Neural cell (in vitro differentiated cells): ENCODE measurements around the gene MAP3K14. TPM values are rescaled to one million over a fixed set of nuclear protein-coding genes. Genes with fewer than 3 reads are reported as not detected.

Experiments used
- H2AFZ ChIP-seq: fragments of 200-600, 300-800 bp; sonication (generic), shearing (Covaris generic); 2 replicates; pipeline ENCODE4 v1.6.0; 2014; ENCODE audit warnings: low read depth, mild to moderate bottlenecking, antibody characterized with exemption, low read length, moderate library complexity
- H3F3A ChIP-seq: fragments of 200-600 bp; shearing (Covaris generic); 2 replicates; pipeline ENCODE4 v1.6.1; 2016; ENCODE audit warnings: mild to moderate bottlenecking, moderate library complexity, mixed read lengths, antibody characterized with exemption, low read length; ENCODE audit not compliant: insufficient read depth, poor library complexity, severe bottlenecking
- H3K27ac ChIP-seq: fragments of 200-600, 300-800 bp; sonication (generic), shearing (Covaris generic); 2 replicates; pipeline ENCODE4 v1.5.1; 2014; ENCODE audit warnings: mild to moderate bottlenecking, low read length, moderate library complexity
- H3K27me3 ChIP-seq: fragments of 300-800, 200-600 bp; sonication (generic), shearing (Covaris generic); 2 replicates; pipeline ENCODE4 v1.6.0; 2014; ENCODE audit warnings: mild to moderate bottlenecking, low read depth, low read length, moderate library complexity; ENCODE audit not compliant: insufficient read depth
- H3K36me3 ChIP-seq: fragments of 300-800, 200-600 bp; sonication (generic), shearing (Covaris generic); 2 replicates; pipeline ENCODE4 v1.5.1; 2014; ENCODE audit warnings: mild to moderate bottlenecking, antibody characterized with exemption, low read length, moderate library complexity; ENCODE audit not compliant: insufficient read depth
- H3K4me2 ChIP-seq: fragments of 300-800, 200-600 bp; sonication (generic), shearing (Covaris generic); 2 replicates; pipeline ENCODE4 v1.6.0; 2014; ENCODE audit warnings: mild to moderate bottlenecking, low read length
- H3K4me3 ChIP-seq: fragments of 300-800, 200-600 bp; sonication (generic), shearing (Covaris generic); 2 replicates; pipeline ENCODE4 v1.5.1; 2014; ENCODE audit warnings: mild to moderate bottlenecking, low read length, moderate library complexity
- H3K79me2 ChIP-seq: fragments of 200-600 bp; shearing (Covaris generic); replicated peaks from 2 replicates; pipeline ENCODE4 v1.6.0; 2014; ENCODE audit warnings: mild to moderate bottlenecking, low read length, moderate library complexity; ENCODE audit not compliant: insufficient read depth
- H3K9ac ChIP-seq: fragments of 300-800, 200-600 bp; sonication (generic), shearing (Covaris generic); 2 replicates; pipeline ENCODE4 v1.6.1; 2016; ENCODE audit warnings: mild to moderate bottlenecking, low read length, mixed read lengths
- H3K9me2 ChIP-seq: fragments of 200-600 bp; shearing (Covaris generic); 2 replicates; pipeline ENCODE4 v1.6.1; 2016; ENCODE audit warnings: mild to moderate bottlenecking, low read length, mixed read lengths; ENCODE audit not compliant: insufficient read depth
- H3K9me3 ChIP-seq: fragments of 200-600, 300-800 bp; sonication (generic), shearing (Covaris generic); 2 replicates; pipeline ENCODE4 v1.6.1; 2016; ENCODE audit warnings: mild to moderate bottlenecking, mixed run types, low read length, moderate library complexity, mixed read lengths
- H4K20me1 ChIP-seq: fragments of 200-600 bp; shearing (Covaris generic); 2 replicates; pipeline ENCODE4 v1.6.1; 2016; ENCODE audit warnings: mild to moderate bottlenecking, mixed run types; ENCODE audit not compliant: insufficient read depth
- EP300 ChIP-seq: fragments of 450-650 bp; conservative IDR thresholded peaks from 2 replicates; pipeline ENCODE4 v1.6.1; 2014; ENCODE audit warnings: antibody characterized with exemption, mild to moderate bottlenecking, moderate library complexity; ENCODE audit not compliant: poor library complexity, severe bottlenecking
- EZH2 ChIP-seq: fragments of 200-600, 300-800 bp; shearing (Covaris generic), sonication (generic); IDR thresholded peaks from 2 replicates; pipeline ENCODE4 v1.6.1; 2014; ENCODE audit warnings: antibody characterized with exemption, low read length, borderline replicate concordance, mild to moderate bottlenecking; ENCODE audit not compliant: insufficient read depth, poor library complexity, severe bottlenecking
- MXI1 ChIP-seq: fragments of 450-650 bp; conservative IDR thresholded peaks from 2 replicates; pipeline ENCODE4 v1.6.1; 2014; ENCODE audit warnings: antibody characterized with exemption, mild to moderate bottlenecking; ENCODE audit not compliant: poor library complexity, severe bottlenecking
- POLR2AphosphoS5 ChIP-seq: IDR thresholded peaks from 2 replicates; pipeline ENCODE4 v1.6.1; 2012
- RAD21 ChIP-seq: fragments of 450-650 bp; conservative IDR thresholded peaks from 2 replicates; pipeline ENCODE4 v1.6.1; 2014; ENCODE audit warnings: antibody characterized with exemption, mild to moderate bottlenecking, moderate library complexity
- SMC3 ChIP-seq: fragments of 450-650 bp; conservative IDR thresholded peaks from 2 replicates; pipeline ENCODE4 v1.6.1; 2014; ENCODE audit warnings: antibody characterized with exemption, mild to moderate bottlenecking, moderate library complexity; ENCODE audit not compliant: poor library complexity
- TAF1 ChIP-seq: IDR thresholded peaks from 2 replicates; pipeline ENCODE4 v1.6.1; 2012; ENCODE audit warnings: low read depth
- polyA plus RNA-seq: library from polyadenylated mRNA; depleted of rRNA; stranded (reverse); fragments of >200 nt; gene quantifications from 2 replicates; pipeline ENCODE4 v1.2.3, GENCODE V29; 2014
- TF ChIP-seq, protein P1 (sequence below): IDR thresholded peaks from 2 replicates; pipeline ENCODE4 v1.6.1; 2012; ENCODE audit warnings: borderline replicate concordance
- TF ChIP-seq, protein P2 (sequence below): fragments of 450-650 bp; IDR thresholded peaks from 2 replicates; pipeline ENCODE4 v1.5.1; 2014; ENCODE audit warnings: antibody characterized with exemption, mild to moderate bottlenecking, moderate library complexity; ENCODE audit not compliant: poor library complexity, severe bottlenecking

Gene MAP3K14
- polyA plus RNA-seq, 1 donor from 2014 or later: 6.7 TPM

DNA sequence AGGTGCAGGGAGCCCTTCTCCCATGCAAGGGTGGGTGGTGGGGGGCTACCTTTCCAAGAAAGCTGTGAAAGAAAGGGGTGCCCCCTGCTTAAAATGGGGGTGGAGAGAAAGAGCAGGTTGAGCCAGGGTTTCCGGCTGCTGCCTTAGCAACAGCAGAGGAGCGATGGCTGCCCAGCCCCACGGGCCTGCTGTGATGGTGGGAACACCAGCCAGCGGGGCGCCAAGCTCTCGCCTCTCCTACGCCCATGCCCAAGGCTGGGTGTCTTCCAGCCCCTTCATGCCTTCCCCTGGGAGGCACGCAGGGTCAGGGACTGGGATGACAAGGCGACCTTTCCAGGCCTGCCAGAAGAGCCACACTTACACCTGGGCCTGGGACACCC, 92.2 kb downstream of the MAP3K14 start:
- Histone ChIP-seq H3K36me3 (no peaks in the 10 kb centered on the region), H3K4me2 (no peak overlapping the region), H2AFZ (no peak overlapping the region), H3K9me2 (no peaks in the 10 kb centered on the region), H3K79me2 (no peaks in the 10 kb centered on the region), H3K9ac (no peak overlapping the region), H3F3A (no peaks in the 10 kb centered on the region), H3K9me3 (no peaks in the 10 kb centered on the region), H3K27ac (no peak overlapping the region), H3K27me3 (peaks cover 41% of the 10 kb centered on the region), H4K20me1 (no peaks in the 10 kb centered on the region), H3K4me3 (no peak overlapping the region)
- TF ChIP-seq POLR2AphosphoS5 (no peak), MXI1 (no peak), TAF1 (no peak), SMC3 (no peak), EP300 (no peak), RAD21 (no peak), EZH2 (no peak)
- TF ChIP-seq, protein P1, sequence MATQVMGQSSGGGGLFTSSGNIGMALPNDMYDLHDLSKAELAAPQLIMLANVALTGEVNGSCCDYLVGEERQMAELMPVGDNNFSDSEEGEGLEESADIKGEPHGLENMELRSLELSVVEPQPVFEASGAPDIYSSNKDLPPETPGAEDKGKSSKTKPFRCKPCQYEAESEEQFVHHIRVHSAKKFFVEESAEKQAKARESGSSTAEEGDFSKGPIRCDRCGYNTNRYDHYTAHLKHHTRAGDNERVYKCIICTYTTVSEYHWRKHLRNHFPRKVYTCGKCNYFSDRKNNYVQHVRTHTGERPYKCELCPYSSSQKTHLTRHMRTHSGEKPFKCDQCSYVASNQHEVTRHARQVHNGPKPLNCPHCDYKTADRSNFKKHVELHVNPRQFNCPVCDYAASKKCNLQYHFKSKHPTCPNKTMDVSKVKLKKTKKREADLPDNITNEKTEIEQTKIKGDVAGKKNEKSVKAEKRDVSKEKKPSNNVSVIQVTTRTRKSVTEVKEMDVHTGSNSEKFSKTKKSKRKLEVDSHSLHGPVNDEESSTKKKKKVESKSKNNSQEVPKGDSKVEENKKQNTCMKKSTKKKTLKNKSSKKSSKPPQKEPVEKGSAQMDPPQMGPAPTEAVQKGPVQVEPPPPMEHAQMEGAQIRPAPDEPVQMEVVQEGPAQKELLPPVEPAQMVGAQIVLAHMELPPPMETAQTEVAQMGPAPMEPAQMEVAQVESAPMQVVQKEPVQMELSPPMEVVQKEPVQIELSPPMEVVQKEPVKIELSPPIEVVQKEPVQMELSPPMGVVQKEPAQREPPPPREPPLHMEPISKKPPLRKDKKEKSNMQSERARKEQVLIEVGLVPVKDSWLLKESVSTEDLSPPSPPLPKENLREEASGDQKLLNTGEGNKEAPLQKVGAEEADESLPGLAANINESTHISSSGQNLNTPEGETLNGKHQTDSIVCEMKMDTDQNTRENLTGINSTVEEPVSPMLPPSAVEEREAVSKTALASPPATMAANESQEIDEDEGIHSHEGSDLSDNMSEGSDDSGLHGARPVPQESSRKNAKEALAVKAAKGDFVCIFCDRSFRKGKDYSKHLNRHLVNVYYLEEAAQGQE: no peak
- TF ChIP-seq, protein P2, sequence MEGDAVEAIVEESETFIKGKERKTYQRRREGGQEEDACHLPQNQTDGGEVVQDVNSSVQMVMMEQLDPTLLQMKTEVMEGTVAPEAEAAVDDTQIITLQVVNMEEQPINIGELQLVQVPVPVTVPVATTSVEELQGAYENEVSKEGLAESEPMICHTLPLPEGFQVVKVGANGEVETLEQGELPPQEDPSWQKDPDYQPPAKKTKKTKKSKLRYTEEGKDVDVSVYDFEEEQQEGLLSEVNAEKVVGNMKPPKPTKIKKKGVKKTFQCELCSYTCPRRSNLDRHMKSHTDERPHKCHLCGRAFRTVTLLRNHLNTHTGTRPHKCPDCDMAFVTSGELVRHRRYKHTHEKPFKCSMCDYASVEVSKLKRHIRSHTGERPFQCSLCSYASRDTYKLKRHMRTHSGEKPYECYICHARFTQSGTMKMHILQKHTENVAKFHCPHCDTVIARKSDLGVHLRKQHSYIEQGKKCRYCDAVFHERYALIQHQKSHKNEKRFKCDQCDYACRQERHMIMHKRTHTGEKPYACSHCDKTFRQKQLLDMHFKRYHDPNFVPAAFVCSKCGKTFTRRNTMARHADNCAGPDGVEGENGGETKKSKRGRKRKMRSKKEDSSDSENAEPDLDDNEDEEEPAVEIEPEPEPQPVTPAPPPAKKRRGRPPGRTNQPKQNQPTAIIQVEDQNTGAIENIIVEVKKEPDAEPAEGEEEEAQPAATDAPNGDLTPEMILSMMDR: no peak

DNA sequence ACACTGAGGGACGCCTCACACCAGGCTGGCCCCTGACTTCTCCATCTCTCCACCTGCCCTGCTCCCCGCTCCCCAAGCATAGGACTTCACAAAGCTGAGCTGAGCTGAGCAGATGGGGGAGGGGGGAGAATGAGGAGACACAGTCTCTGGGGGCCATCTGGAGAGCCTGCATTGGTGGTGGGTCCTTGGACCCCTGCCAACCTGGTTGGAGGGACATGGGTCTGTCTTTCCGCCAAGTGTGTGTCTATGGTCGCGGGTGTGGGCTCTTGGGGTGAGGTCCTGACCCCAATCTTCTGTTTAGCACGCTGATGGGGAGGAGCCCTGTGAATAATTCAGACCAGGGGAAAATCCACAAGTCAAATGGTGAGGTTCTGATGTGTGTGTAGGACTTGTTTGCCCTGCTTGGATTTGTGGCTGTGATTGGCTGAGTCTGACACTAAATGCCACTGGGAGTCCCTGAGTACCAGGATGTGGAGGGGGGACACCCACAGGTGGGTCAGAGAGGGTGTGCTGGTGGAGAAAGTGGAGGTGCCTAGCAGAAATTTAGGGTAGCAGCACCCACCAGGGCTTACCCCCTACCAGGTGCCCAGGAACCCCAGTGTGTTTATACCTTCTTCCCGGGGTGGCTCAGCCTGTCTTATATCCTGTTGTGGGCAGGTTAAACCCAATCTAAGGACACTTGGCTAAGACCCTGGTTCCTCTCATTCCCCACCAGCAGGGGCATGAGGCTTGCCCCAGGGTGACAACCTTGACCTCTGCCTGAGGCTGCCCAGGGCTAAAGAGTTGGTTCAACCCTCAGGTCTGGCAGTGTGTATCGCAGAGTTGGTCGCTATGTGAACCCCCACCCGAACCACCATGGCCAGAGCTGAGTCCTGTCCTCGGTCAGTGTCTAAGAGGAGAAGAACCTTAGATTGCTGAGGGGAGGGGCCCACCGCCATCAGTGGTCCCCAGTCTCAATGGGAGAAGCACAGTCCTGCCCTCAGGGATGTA, 93.0 kb downstream of the MAP3K14 start:
- no peak overlapping the region for H3K9ac ChIP-seq
- no peak overlapping the region for H3K27ac ChIP-seq
- no peak overlapping the region for H3K4me3 ChIP-seq
- H3K9me3 ChIP-seq: no peaks in the 10 kb centered on the region
- no peaks in the 10 kb centered on the region for H3F3A ChIP-seq
- TF ChIP-seq SMC3: no peak
- no peak for TF ChIP-seq POLR2AphosphoS5
- no peak for TF ChIP-seq MXI1
- no peak for TF ChIP-seq EZH2
- no peak for TF ChIP-seq EP300
- TF ChIP-seq, protein P1: no peak
- TF ChIP-seq TAF1: no peak
- TF ChIP-seq, protein P2: no peak
- no peak for TF ChIP-seq RAD21
- H2AFZ ChIP-seq: no peak overlapping the region
- H4K20me1 ChIP-seq: no peaks in the 10 kb centered on the region
- no peaks in the 10 kb centered on the region for H3K79me2 ChIP-seq
- no peak overlapping the region for H3K4me2 ChIP-seq
- H3K36me3 ChIP-seq: no peaks in the 10 kb centered on the region
- H3K27me3 ChIP-seq: peaks cover 42% of the 10 kb centered on the region
- H3K9me2 ChIP-seq: no peaks in the 10 kb centered on the region
